Retinal pigment epithelial cell (primary cell): ENCODE results near the gene PLA2G12B.
A peak's percentile ranks its signal among the peaks of the same experiment; 100 is the strongest.

ENCODE experiments used
- DNase-seq: peaks from one replicate; pipeline ENCODE4 v3.0.0-alpha.2; 2010; ENCODE audit warnings: low read depth
- H3K4me3 ChIP-seq: 2 replicates; pipeline ENCODE4 v1.5.1; 2011; ENCODE audit warnings: mild to moderate bottlenecking, low read length, control low read depth, moderate library complexity
- CTCF ChIP-seq: conservative IDR thresholded peaks from 2 replicates; pipeline ENCODE4 v1.5.1; 2011; ENCODE audit warnings: low read depth, low read length, control low read depth, inconsistent platforms

Gene PLA2G12B

GRCh38 chr10:72889391-72889831 lies 65.2 kb downstream of the PLA2G12B start:
- no peak for TF ChIP-seq CTCF
- H3K4me3 ChIP-seq = no peak overlapping the region
- DNase-seq = peak; percentile 3

GRCh38 chr10:72888151-72888638 lies 66.4 kb downstream of the PLA2G12B start:
- no peak for DNase-seq
- no peak for TF ChIP-seq CTCF
- H3K4me3 ChIP-seq = no peak overlapping the region

DNA sequence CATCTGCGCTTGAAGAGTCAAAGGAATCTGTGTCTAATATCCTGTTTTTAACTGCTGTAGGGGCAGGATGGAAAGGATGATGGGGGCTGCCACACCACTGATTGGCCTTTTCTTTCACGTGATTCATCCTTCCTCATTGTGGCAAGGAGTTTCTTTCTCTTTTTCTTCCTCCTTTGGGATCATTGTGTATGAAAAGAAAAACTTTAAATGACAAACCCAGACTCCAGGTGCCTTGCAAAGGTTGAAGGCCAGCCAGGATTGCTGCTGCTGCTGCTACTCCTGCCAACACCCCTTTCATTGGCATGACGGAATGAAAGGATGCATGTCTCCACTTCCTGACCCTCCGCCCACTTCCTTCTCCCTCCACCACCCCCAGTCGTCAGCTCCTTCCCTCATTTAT lies 67.6 kb downstream of the PLA2G12B start:
- H3K4me3 ChIP-seq = no peak overlapping the region
- TF ChIP-seq CTCF = no peak

GRCh38 chr10:72886621-72887020 lies 68.0 kb downstream of the PLA2G12B start:
- H3K4me3 ChIP-seq = no peak overlapping the region
- TF ChIP-seq CTCF = no peak
- DNase-seq = no peak

More for the DNA sequence above, 67.6 kb downstream of the PLA2G12B start:
- no peak for DNase-seq

GRCh38 chr10:72885953-72886352 lies 68.7 kb downstream of the PLA2G12B start:
- TF ChIP-seq CTCF = no peak
- no peak overlapping the region for H3K4me3 ChIP-seq
- no peak for DNase-seq
